GM19455 (cell line): ENCODE results near the gene PGLYRP4.

ENCODE experiments used
- ATAC-seq: cut with Tn5 transposase; IDR thresholded peaks from one replicate; pipeline ENCODE4 v1.9.1; 2021; ENCODE audit not compliant: unreplicated experiment

PGLYRP4 gene

GRCh38 chr1:153348511-153349362, at the start of gene PGLYRP4:
Gene PGLYRP4, minus strand, starts transcription at chr1:153348841. Its CDS starts 909 bp downstream, at chr1:153347932.
- ATAC-seq, result no peak

- ATAC-seq, result no peak
These were observed 49.4 kb upstream of the PGLYRP4 start for GRCh38 chr1:153397924-153398651.

GRCh38 chr1:153397051-153397923, 48.6 kb upstream of the PGLYRP4 start:
- no peak for ATAC-seq

GRCh38 chr1:153396461-153396860, 47.8 kb upstream of the PGLYRP4 start:
- no peak for ATAC-seq

- no peak for ATAC-seq
These were observed 47.1 kb upstream of the PGLYRP4 start for GRCh38 chr1:153395776-153396175.

- no peak for ATAC-seq
These were observed 46.6 kb upstream of the PGLYRP4 start for GRCh38 chr1:153395136-153395685.

- ATAC-seq, result no peak
These were observed 45.8 kb upstream of the PGLYRP4 start for GRCh38 chr1:153394391-153394790.

- ATAC-seq, result no peak
These were observed 45.3 kb upstream of the PGLYRP4 start for GRCh38 chr1:153393926-153394325.

GRCh38 chr1:153392822-153393221, 44.2 kb upstream of the PGLYRP4 start:
- ATAC-seq, result no peak

- no peak for ATAC-seq
These were observed 43.6 kb upstream of the PGLYRP4 start for GRCh38 chr1:153392258-153392657.

- ATAC-seq, result no peak
These were observed 42.5 kb upstream of the PGLYRP4 start, which contains the start of gene S100A8 for GRCh38 chr1:153390938-153391710. Gene S100A8, minus strand, starts transcription at chr1:153391073. Its CDS starts 538 bp downstream, at chr1:153390535.

- no peak for ATAC-seq
These were observed 41.6 kb upstream of the PGLYRP4 start for GRCh38 chr1:153389973-153390879.

GRCh38 chr1:153389401-153389800, 40.8 kb upstream of the PGLYRP4 start:
- ATAC-seq, result no peak

- ATAC-seq, result no peak
These were observed 39.1 kb upstream of the PGLYRP4 start for GRCh38 chr1:153387785-153388184.

- ATAC-seq, result no peak
These were observed 38.4 kb upstream of the PGLYRP4 start for GRCh38 chr1:153387001-153387400.

- no peak for ATAC-seq
These were observed 37.9 kb upstream of the PGLYRP4 start for GRCh38 chr1:153386500-153386901.

GRCh38 chr1:153384958-153385580, 36.4 kb upstream of the PGLYRP4 start:
- ATAC-seq, result no peak

GRCh38 chr1:153380711-153381110, 32.1 kb upstream of the PGLYRP4 start:
- ATAC-seq, result no peak

GRCh38 chr1:153379591-153379990, 30.9 kb upstream of the PGLYRP4 start:
- ATAC-seq, result no peak
